Lower leg skin (tissue), 4 donors: Measurements from ENCODE around the gene MEIS2. TPM values are rescaled to one million over a fixed set of nuclear protein-coding genes. Genes with fewer than 3 reads are reported as not detected.

Experiments used
- DNase-seq, 2 donors: peaks; one replicate each; pipeline ENCODE4 v3.0.0-alpha.2; 2019; ENCODE audit warnings: low spot score in 2 of 2
- H3K4me3 ChIP-seq: fragments of 200-600 bp; sonication (generic); 2 replicates; pipeline ENCODE4 v1.5.1; 2017; ENCODE audit warnings: mild to moderate bottlenecking, low read depth; ENCODE audit not compliant: poor library complexity, severe bottlenecking
- CTCF ChIP-seq, 3 donors: fragments of 450-650 bp; IDR thresholded peaks; one replicate each; pipeline ENCODE4 v1.5.1; 2016; ENCODE audit warnings: antibody characterized with exemption in 3 of 3, mild to moderate bottlenecking in 3 of 3, moderate library complexity in 2 of 3
- POLR2A ChIP-seq, 2 donors: fragments of 450-650 bp; IDR thresholded peaks; one replicate each; pipeline ENCODE4 v1.6.1; 2016 to 2017; ENCODE audit warnings: antibody characterized with exemption in 2 of 2, mild to moderate bottlenecking in 1 of 2, moderate library complexity in 1 of 2
- WGBS, 2 donors: methylation state at CpG; one replicate each; pipeline ENCODE4 v1.1.5; 2018; 5-methylcytosine and 5-hydroxymethylcytosine counted together
- intact Hi-C: fragments of 100-400 bp; cut with DNase I; formaldehyde crosslinking; loops from one replicate; pipeline ENCODE4 v1.15.0; 2023; ENCODE audit warnings: low total_unique reads
- total RNA-seq, 4 donors: library from RNA; depleted of rRNA; stranded (reverse); fragments of >200 nt; gene quantifications; one replicate each; pipeline ENCODE4 v1.1.0, GENCODE V29; 2016

The MEIS2 gene
- total RNA-seq, 4 donors from 2014 or later = 12.9 to 18.5 (median 15.8) TPM

GRCh38 chr15:36926427-36926825 is 173.9 kb downstream of the MEIS2 start:
- no peak for TF ChIP-seq POLR2A (IDR thresholded peaks at IDR 0.05)
- TF ChIP-seq CTCF (IDR thresholded peaks at IDR 0.05) = no peak
- no peak for DNase-seq
- intact Hi-C loops = no loop called here
- no peak overlapping the region for H3K4me3 ChIP-seq
- WGBS, 2 donors = 71 to 78% methylated on average over 3 of the region's 3 CpGs

GRCh38 chr15:36925653-36926426 is 174.5 kb downstream of the MEIS2 start:
- TF ChIP-seq POLR2A (IDR thresholded peaks at IDR 0.05) (no peak), CTCF (IDR thresholded peaks at IDR 0.05) (no peak)
- WGBS, 2 donors = 66 to 70% methylated on average over 9 of the region's 9 CpGs
- intact Hi-C loops = no loop called here
- H3K4me3 ChIP-seq = no peak overlapping the region
- DNase-seq = no peak

GRCh38 chr15:36925049-36925448 is 175.3 kb downstream of the MEIS2 start:
- WGBS, 2 donors = 83 to 87% methylated on average over 5 of the region's 5 CpGs
- no peak for DNase-seq
- no peak for TF ChIP-seq CTCF (IDR thresholded peaks at IDR 0.05)
- TF ChIP-seq POLR2A (IDR thresholded peaks at IDR 0.05) = no peak
- intact Hi-C loops = no loop called here
- no peak overlapping the region for H3K4me3 ChIP-seq

GRCh38 chr15:36924034-36924433 is 176.3 kb downstream of the MEIS2 start:
- H3K4me3 ChIP-seq = no peak overlapping the region
- DNase-seq = no peak
- intact Hi-C loops = no loop called here
- TF ChIP-seq CTCF (IDR thresholded peaks at IDR 0.05) = no peak
- TF ChIP-seq POLR2A (IDR thresholded peaks at IDR 0.05) = no peak
- 82 to 93% methylated on average over 4 of the region's 4 CpGs for WGBS, 2 donors

- WGBS, 2 donors = 80 to 82% methylated on average over 9 of the region's 9 CpGs
- DNase-seq = no peak
- TF ChIP-seq CTCF (IDR thresholded peaks at IDR 0.05) (no peak), POLR2A (IDR thresholded peaks at IDR 0.05) (no peak)
- no peak overlapping the region for H3K4me3 ChIP-seq
- intact Hi-C loops = no loop called here
Observed at GRCh38 chr15:36921484-36922091, 178.8 kb downstream of the MEIS2 start.
